Measurements from ENCODE around the gene ATF3.
A peak's percentile ranks its signal among the peaks of the same experiment; 100 is the strongest.
"Not testable (repeated sequence)": the region's sequence is repeated elsewhere in the genome, so short reads cannot be mapped to it uniquely, and the experiment has no call there.

ATF3 gene

DNA sequence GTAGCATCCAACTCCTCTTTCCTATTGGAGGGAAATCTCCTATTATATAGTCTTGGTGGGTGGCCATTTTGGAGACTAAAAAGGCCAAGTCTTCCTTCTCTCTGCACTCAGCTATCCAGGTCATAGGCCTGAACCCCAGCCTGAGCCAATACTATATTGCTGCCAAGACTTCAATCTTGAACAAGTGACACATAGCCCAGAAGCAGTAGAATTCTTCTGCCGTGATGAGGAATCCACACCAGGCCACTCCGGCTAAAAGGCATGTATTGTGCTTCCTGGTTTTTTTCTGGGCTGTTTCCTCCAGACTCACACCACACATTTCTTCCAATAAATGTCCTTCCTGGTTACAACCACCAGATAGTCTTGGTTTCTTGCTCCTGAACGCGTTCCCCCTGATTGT, 43.0 kb downstream of the ATF3 start:
- no peak for DNase-seq

DNA sequence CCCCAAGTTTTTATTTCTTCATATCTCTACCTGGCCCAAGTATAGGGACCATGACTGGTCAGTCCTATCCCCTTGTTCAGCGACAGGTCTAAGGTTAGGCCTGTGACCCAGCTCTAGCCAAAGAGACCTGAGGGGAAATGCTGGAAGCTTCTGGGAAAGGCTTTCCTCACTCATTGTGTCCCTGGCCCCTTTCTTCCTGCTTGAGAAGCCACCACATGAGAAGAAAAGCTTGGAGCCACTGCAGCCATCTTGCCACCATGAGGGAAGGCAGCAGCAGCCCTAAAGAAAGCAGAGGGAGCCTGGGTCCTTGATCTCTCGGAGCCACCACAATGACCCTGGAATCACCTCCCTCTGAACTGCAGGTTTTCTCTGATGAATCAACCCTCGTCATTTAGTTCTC, 43.4 kb downstream of the ATF3 start:
- DNase-seq, result no peak

DNA sequence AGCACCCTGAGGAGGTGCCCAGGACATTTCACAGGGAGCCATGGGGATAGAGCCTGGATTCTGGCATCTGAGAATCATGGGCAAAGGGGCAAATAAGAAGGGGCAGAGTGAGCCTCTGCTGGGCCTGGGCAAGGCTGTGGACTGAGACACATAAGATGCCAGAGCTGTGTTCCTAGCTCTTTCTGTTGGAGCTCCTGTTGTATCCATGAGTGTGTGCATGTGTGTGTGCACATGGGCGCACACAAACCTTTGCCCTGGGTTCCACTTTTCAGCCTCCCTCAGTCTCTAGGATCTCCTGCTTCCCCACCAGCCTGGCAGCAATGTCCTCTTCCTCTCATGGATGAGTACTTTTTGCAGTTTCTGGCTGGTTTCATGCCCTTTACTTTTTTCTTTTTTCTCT, 44.0 kb downstream of the ATF3 start:
- DNase-seq, result no peak

DNA sequence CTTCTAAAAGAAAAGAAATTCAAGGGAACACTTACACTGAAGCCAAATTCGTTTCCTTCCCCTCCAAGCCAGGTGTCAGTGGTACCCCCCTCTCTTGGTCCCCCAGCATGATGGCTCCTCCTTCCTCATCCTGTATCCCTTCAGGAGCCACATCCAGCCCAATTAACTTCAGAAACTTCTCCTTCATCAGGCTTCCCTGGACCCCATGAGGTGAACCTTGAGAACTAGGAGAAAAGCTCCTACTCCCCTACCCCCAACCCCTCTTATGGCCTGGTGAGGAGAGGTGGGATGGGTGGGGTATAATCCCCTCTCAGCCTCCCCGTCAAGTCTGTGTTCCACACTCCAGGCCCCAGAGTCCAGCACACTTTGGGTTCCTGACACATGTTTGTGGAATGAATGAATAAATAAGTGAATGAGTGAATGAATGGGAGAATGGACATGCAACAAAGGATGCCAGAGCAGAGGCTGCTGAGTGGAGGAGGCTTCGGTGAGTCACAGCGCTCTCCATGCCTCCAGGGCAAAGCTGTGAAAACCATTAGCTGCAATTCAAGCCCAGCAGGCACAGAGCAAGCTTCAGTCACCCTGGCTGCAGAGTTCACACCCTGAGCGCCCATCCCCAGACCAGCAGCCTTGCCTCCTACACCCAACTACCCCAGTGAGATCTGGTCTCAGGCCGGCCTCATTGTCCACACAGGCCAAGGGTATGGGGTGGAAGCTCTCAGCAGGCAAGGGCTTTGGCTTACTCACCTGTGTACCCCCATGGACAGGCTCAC, 47.3 kb downstream of the ATF3 start:
- DNase-seq, result no peak

DNA sequence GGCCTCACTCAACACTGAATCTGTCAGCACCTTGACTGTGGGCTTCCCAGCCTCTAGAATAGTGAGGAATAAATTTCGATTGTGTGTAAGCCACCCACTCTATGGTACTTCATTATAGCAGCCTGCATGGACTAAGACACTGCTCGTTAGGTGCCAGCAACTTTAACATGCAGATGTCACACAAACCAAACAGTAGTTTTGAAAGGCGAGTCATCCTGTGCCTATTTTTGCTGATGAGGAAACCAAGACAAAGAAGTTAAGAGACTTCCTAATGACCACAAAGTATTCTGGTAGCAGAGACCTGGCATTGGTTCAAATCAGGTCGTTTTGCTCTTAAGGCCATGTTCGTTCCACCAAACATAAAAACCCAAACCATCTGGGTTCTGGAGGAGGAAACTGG, 48.2 kb downstream of the ATF3 start:
- no peak for DNase-seq

DNA sequence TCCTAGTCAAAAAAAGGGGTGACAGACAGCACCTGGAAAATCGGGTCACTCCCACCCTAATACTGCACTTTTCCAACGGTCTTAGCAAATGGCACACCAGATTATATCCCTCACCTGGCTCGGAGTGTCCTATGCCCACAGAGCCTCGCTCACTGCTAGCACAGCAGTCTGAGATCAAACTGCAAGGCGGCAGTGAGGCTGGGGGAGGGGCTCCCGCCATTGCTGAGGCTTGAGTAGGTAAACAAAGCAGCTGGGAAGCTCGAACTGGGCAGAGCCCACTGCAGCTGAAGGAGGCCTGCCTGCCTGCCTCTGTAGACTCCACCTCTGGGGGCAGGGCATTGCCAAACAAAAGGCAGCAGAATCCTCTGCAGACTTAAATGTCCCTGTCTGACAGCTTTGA, 49.7 kb downstream of the ATF3 start:
- DNase-seq, result not testable (repeated sequence)

DNA sequence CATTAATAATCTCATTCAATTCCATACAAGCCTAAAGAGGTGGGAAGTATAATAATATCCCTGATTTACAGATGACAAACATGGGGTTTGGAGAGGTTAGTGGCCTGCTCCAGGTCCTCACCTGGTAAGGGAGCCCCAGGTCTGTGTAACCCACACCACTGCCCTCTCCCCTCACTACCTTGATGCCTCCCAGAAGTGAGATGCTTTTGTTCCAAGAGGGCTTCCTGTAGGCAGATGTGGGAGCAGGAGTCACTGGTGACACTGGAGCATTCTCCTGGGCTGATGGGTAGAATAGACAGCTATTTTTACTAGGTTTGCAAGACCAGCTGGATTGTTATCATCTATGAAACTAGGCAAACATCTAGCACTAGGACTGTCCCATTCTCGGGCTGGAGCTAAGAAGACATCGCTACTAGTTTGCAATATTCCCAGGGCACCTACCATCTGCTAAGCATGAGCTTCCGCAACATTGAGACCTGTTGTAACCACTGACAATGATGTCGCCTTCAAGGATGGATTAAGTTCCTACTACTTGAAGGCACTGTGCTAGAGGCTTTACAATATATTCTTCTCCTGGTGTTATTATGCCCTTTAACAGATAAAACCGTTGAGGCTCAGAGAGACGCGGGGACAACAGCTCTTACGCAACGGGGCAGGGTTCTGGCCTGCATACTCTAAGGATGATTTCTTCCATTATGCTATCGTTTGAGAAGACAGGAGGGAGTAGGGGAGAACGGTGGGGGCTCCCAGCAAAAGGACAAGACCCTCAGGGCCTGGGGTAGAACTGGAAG, 56.0 kb downstream of the ATF3 start:
- DNase-seq, result no peak

DNA sequence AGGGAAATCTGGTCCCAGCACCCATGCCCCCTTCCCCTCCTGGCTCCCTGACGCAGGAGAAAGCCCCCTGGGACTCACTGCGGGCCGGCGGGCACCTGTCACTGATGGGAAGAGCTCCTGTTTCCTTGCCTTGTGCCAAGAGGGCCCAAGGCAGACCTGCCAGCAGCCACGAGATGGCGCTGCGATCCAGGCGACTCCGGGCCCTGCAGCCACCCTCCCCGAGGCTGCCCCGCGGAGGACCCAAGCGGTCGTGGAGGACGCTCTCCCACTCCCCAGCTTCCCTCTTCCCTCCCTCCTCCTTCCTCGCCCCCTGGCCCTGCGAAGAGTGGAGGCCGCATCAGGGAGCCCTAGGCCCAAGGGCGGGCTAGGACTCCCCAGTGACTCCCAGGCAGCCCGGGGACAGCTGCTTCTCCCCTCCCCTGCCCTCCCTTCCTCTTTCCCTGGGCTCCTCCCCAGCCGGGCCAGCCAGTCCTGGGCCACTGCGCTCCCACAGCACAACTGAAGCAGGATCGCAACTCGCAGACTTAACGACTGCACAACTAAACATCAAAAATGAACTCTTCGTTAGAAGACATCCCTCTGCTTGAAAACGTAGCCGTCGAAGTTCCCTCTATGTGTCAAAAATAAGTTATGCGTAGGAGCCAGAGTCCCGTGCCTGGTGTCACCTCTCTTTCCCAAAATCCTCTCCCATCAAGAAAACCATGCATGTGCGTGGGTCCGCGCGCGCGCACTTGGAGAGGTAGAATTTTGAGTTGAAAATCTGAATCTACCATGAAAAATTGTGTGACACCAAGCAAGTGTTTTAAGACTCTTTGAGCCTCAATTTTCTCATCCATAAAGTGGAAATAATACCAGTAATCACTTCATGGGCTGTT, 56.9 kb downstream of the ATF3 start:
- DNase-seq, result peak; percentile 95

DNA sequence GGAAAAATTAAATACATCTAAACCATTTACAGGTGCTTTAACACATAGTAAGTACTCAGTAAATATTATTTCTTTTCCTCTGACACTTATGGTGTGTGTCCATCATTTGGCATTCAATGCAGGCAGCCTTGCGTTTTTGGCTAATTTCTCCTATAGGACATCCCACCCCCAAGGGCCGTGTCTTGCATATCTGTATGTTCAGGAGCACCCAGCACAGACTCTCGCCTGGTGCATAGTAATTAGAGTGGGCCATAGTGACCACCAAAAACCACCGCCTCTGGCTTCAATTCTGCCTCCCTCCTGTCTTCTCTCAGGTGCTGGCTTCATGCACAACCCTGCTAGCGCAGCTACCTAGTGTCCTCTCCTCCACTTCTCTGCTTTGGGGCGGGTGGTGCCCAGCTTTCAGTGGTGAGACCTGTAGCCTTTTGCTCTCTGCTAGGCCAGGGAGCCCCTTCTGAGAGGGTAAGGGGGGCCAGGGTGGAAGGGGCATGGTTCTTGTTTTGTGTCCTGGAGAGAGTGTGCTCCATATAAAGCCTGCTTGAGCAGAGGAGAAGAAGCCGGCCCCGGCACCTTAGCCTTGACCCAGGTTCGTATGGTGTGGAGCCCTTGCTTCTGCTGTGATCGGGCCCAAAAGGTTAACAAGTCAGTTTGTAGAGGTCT, 57.7 kb downstream of the ATF3 start:
- no peak for DNase-seq

DNA sequence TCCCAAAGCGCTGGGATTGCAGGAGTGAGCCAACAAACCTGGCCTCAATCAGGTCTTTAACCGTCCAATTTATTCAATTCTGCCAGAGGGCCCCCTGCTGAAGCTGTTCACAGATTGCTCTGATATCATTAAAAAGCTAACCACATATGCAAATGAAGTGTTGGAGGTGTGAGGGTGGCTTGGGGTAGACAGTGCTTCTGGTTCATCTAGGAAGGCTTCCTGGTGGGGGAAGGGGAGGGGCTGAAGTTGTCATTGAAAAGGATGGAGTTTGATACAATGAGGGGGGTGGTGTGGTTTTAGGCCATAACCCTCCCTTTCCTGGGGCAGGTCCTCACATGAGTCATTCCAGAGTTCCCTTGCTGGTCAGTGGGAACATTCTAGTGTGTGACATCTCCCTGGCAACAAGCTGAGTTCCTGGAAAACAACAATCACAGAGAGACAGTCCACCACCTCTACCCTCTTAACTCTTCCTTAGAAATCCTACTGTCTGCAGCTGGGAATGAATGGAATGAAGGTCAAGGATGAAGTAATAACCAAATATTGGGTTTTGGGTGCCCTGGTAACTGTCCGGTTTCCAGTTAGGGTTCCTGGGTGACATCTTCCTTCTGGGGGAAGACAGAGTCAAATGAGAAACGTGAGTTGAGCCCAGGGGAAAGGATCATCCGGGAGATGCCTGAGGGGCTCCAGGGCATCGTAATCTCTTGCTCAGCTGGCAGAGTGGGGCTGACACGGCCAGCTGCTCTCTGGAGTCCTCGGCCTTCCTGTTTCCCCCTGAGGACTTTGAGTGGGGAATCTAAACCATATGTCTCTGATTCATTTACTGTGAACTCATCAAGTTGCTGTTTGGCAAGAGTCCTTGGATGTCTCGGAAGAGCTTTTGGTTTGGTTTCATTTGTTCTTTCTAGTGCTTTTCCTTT, 58.9 kb downstream of the ATF3 start:
- peak; percentile 27 for DNase-seq

DNA sequence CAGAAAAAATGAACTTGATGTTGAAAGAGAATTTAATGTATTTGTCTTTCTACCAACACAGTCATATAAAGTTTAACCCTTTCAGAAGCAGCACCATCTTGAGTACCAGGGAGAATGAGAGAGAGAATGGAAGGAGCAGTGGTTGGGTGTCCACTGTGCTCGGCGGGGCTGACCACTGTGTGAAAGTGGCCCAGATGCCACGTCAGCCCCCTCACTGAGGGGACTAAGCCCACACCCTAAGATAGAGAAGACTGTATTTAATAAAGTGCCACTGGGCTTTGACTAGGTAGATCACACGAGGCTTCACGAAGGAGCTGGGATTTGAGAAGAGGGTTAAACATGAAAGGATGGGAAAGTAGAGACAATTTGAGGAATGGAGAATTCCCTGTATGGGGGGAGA, 59.9 kb downstream of the ATF3 start:
- no peak for DNase-seq

DNA sequence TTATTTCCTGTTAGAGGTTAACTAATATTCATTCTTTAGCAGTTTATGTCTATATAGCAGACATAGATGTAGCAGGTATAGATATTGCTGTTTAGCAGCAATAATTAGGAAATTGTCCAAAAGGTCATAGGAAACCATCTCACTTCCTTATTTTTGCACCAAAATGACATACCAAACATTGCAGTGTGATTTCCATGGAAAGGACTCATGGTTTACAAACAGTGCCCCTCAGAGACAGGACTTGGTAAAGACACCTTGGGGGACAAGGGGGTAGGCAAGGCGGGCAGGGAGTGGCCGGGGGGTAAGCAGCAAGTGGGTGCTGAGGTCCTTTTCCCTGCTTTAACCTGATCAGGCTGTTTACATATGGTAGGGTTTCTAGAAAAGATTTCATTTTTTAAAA, 60.5 kb downstream of the ATF3 start:
- no peak for DNase-seq

DNA sequence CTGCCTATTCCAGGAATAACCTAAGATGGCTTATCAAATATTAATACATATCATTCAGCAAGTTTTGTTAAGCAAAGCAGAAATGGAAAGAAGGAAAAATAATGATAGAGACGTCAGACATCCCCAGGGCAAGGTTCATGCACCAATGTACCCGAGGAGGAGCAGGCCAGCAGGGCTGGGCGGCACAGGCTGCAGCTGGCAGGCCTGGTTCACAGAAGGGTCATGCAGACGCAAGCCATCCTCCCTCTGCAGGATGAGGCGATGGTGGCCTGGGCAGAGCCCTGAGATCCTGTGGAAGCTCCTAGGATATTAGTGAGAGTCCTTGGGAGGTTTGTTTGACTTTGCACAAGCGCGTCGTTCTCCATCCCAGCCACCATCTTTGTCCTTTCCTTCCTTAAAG, 61.0 kb downstream of the ATF3 start:
- DNase-seq, result no peak

DNA sequence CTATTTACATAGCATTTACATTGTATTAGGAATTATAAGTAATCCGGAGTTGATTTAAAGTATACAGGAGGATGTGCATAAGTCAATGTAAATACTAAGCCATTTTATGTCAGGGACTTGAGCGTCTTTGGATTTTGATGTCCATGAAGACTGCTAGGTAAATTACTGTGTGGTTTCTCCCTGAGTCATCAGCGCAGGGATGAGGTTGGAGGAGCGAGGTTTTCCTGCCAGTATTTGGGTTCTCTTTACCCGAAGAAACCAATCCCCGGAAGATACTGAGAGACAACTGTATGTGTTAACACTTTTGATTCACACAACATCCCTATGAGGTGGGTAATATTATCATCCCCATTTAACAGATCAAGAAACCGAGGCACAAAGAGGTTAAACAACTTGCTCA, 61.7 kb downstream of the ATF3 start:
- DNase-seq, result no peak

Measured in right kidney (tissue), 1 donor.